IMR-90 (cell line): Measurements from ENCODE around the gene ADH1C. TPM values are rescaled to one million over a fixed set of nuclear protein-coding genes. Genes with fewer than 3 reads are reported as not detected.

Experiments used
- ATAC-seq: fragments of 200-7000 bp; cut with Tn5 transposase; 2 replicates; pipeline ENCODE4 v1.9.1; 2020; ENCODE audit warnings: low read depth, mild to moderate bottlenecking, moderate library complexity
- BruUV-seq: library from RNA; stranded (reverse); fragments of 400-500 nt; replicated peaks from 2 replicates; lab custom pipeline; 2021; lab: Mats Ljungman, UMichigan
- CTCF ChIA-PET: fragments of 300-600 bp; formaldehyde crosslinking; extraction: SDS; loops from one replicate; lab custom pipeline; 2021; ENCODE audit warnings: antibody characterized with exemption; lab: Yijun Ruan, JAX
- POLR2A ChIA-PET: fragments of 300-600 bp; sonication (Branson Sonifier 250); formaldehyde crosslinking; loops from one replicate; lab custom pipeline; 2022; ENCODE audit warnings: antibody characterized with exemption; ENCODE audit not compliant: unreplicated experiment; lab: Charles Lee
- DNase-seq: peaks from one replicate; pipeline ENCODE4 v3.0.0; 2013
- H2AFZ ChIP-seq: replicated peaks from 2 replicates; pipeline ENCODE3; 2013; ENCODE audit warnings: low read length, mild to moderate bottlenecking; ENCODE audit not compliant: poor library complexity
- H2AK5ac ChIP-seq: 2 replicates; pipeline ENCODE4 v1.6.1; 2013; ENCODE audit warnings: low read depth, low read length, inconsistent platforms
- H2AK9ac ChIP-seq: replicated peaks from 2 replicates; pipeline ENCODE3; 2013; ENCODE audit warnings: mild to moderate bottlenecking, low read depth, low read length, moderate library complexity; ENCODE audit not compliant: poor library complexity
- H2BK120ac ChIP-seq: 2 replicates; pipeline ENCODE4 v1.6.1; 2013; ENCODE audit warnings: low read depth, low read length, inconsistent platforms
- H2BK15ac ChIP-seq: 3 replicates; pipeline ENCODE4 v1.6.1; 2013; ENCODE audit warnings: low read depth, low read length, inconsistent platforms
- H2BK20ac ChIP-seq: 2 replicates; pipeline ENCODE4 v1.6.1; 2013; ENCODE audit warnings: low read depth, mild to moderate bottlenecking, inconsistent platforms, low read length, moderate library complexity
- H2BK5ac ChIP-seq: 2 replicates; pipeline ENCODE4 v1.6.1; 2013; ENCODE audit warnings: mild to moderate bottlenecking, low read depth, low read length, inconsistent platforms; ENCODE audit not compliant: poor library complexity, severe bottlenecking
- H3K14ac ChIP-seq: replicated peaks from 2 replicates; pipeline ENCODE4 v1.6.1; 2013; ENCODE audit warnings: low read depth, low read length, inconsistent platforms
- H3K18ac ChIP-seq: 2 replicates; pipeline ENCODE4 v1.6.1; 2013; ENCODE audit warnings: low read depth, low read length, control low read depth
- H3K23ac ChIP-seq: 2 replicates; pipeline ENCODE4 v1.6.1; 2013; ENCODE audit warnings: low read depth, low read length, inconsistent platforms
- H3K27ac ChIP-seq: 2 replicates; pipeline ENCODE4 v1.5.1; 2013; ENCODE audit warnings: mild to moderate bottlenecking, control low read depth, low read length; ENCODE audit not compliant: insufficient read depth
- H3K27me3 ChIP-seq: 2 replicates; pipeline ENCODE4 v1.6.1; 2013; ENCODE audit warnings: low read length; ENCODE audit not compliant: control insufficient read depth, insufficient read depth
- H3K36me3 ChIP-seq: 2 replicates; pipeline ENCODE4 v1.6.1; 2013; ENCODE audit warnings: low read length, mixed read lengths; ENCODE audit not compliant: control insufficient read depth, insufficient read depth
- H3K4ac ChIP-seq: 2 replicates; pipeline ENCODE4 v1.6.1; 2013; ENCODE audit warnings: low read depth, low read length, inconsistent platforms
- H3K4me1 ChIP-seq: 2 replicates; pipeline ENCODE4 v1.6.1; 2013; ENCODE audit warnings: low read length, mixed read lengths; ENCODE audit not compliant: control insufficient read depth, insufficient read depth
- H3K4me2 ChIP-seq: 2 replicates; pipeline ENCODE4 v1.6.1; 2013; ENCODE audit warnings: low read depth, mild to moderate bottlenecking, control low read depth, low read length, moderate library complexity
- H3K4me3 ChIP-seq: 2 replicates; pipeline ENCODE4 v1.5.1; 2013; ENCODE audit warnings: low read depth, mild to moderate bottlenecking, control low read depth, low read length, moderate library complexity; ENCODE audit not compliant: insufficient read depth
- H3K56ac ChIP-seq: 2 replicates; pipeline ENCODE4 v1.6.1; 2013; ENCODE audit warnings: low read length, inconsistent platforms; ENCODE audit not compliant: insufficient read depth; ENCODE audit errors: extremely low read depth
- H3K79me1 ChIP-seq, 2 experiments: 2 replicates each; pipeline ENCODE4 v1.6.1; 2013; ENCODE audit warnings: low read length in 2 of 2, inconsistent platforms in 1 of 2, low read depth in 1 of 2
- H3K9ac ChIP-seq: 2 replicates; pipeline ENCODE4 v1.6.1; 2013; ENCODE audit warnings: low read depth, low read length, control low read depth
- H3K9me1 ChIP-seq: 2 replicates; pipeline ENCODE4 v1.6.1; 2013; ENCODE audit warnings: low read length, inconsistent platforms; ENCODE audit not compliant: insufficient read depth
- H3K9me3 ChIP-seq: 2 replicates; pipeline ENCODE4 v1.6.1; 2013; ENCODE audit warnings: low read length; ENCODE audit not compliant: control insufficient read depth, insufficient read depth
- H4K20me1 ChIP-seq: 2 replicates; pipeline ENCODE4 v1.6.1; 2013; ENCODE audit warnings: low read length, inconsistent platforms; ENCODE audit not compliant: insufficient read depth
- H4K5ac ChIP-seq: 2 replicates; pipeline ENCODE4 v1.6.1; 2013; ENCODE audit warnings: mild to moderate bottlenecking, low read depth, low read length, control low read depth
- H4K8ac ChIP-seq, 2 experiments: 2 replicates each; pipeline ENCODE4 v1.6.1; 2013; ENCODE audit warnings: low read depth in 2 of 2, low read length in 2 of 2, control low read depth in 1 of 2, inconsistent platforms in 1 of 2
- H4K91ac ChIP-seq: 2 replicates; pipeline ENCODE4 v1.6.1; 2013; ENCODE audit warnings: low read depth, low read length, inconsistent platforms; ENCODE audit not compliant: insufficient read depth
- BHLHE40 ChIP-seq: fragments of 150-350 bp; IDR thresholded peaks from 2 replicates; pipeline ENCODE4 v1.6.1; 2016; ENCODE audit warnings: mild to moderate bottlenecking, low read depth, low read length
- CEBPB ChIP-seq: IDR thresholded peaks from 2 replicates; pipeline ENCODE4 v1.6.1; 2012; ENCODE audit warnings: low read depth, low read length, improper control_type of control experiment
- CHD1 ChIP-seq: IDR thresholded peaks from 2 replicates; pipeline ENCODE4 v1.6.1; 2012; ENCODE audit warnings: low read depth, low read length, improper control_type of control experiment
- FOS ChIP-seq: fragments of 150-350 bp; IDR thresholded peaks from 2 replicates; pipeline ENCODE4 v1.6.1; 2016; ENCODE audit warnings: low read depth, low read length
- MAFK ChIP-seq: IDR thresholded peaks from 2 replicates; pipeline ENCODE4 v1.6.1; 2012; ENCODE audit warnings: low read depth, low read length, improper control_type of control experiment
- MAZ ChIP-seq: IDR thresholded peaks from 2 replicates; pipeline ENCODE4 v1.6.1; 2012; ENCODE audit warnings: low read depth, mild to moderate bottlenecking, low read length, improper control_type of control experiment, moderate library complexity, borderline replicate concordance
- MXI1 ChIP-seq: IDR thresholded peaks from 2 replicates; pipeline ENCODE4 v1.6.1; 2012; ENCODE audit warnings: low read depth, mild to moderate bottlenecking, low read length, moderate library complexity, borderline replicate concordance
- NFE2L2 ChIP-seq: fragments of 150-350 bp; IDR thresholded peaks from 2 replicates; pipeline ENCODE4 v1.6.1; 2016; ENCODE audit warnings: low read depth, mild to moderate bottlenecking, low read length
- RCOR1 ChIP-seq: IDR thresholded peaks from 2 replicates; pipeline ENCODE4 v1.6.1; 2012; ENCODE audit warnings: mild to moderate bottlenecking, low read length, improper control_type of control experiment; ENCODE audit not compliant: insufficient replicate concordance
- RFX5 ChIP-seq: IDR thresholded peaks from 2 replicates; pipeline ENCODE4 v1.8.0; 2012; ENCODE audit warnings: low read depth, mild to moderate bottlenecking, low read length, moderate library complexity
- SMC3 ChIP-seq: fragments of 150-350 bp; IDR thresholded peaks from 2 replicates; pipeline ENCODE4 v1.6.1; 2016; ENCODE audit warnings: low read depth, mild to moderate bottlenecking, antibody characterized with exemption, low read length, moderate library complexity
- WGBS, 2 experiments: methylation state at CpG; one replicate each; pipeline versions ENCODE4 v1.1.5 to v1.1.7; 2013; ENCODE audit warnings: missing lambda C conversion rate in 2 of 2; ENCODE audit not compliant: insufficient read length in 1 of 2; ENCODE audit errors: extremely low coverage in 2 of 2; 5-methylcytosine and 5-hydroxymethylcytosine counted together
- dilution Hi-C: fragments of 300-500 bp; cut with HindIII; formaldehyde crosslinking; loops from one replicate; pipeline ENCODE4 v1.14.3; 2018; ENCODE audit warnings: low sequenced_read_pairs; ENCODE audit not compliant: unreplicated experiment
- in situ Hi-C: fragments of 300-500 bp; cut with MboI; formaldehyde crosslinking; loops from 3 replicates; pipeline ENCODE4 v1.14.3; 2019; ENCODE audit warnings: low sequenced_read_pairs, inconsistent platforms, mixed read lengths
- intact Hi-C: fragments of 100-400 bp; cut with micrococcal nuclease; formaldehyde crosslinking; loops from 2 replicates; pipeline ENCODE4 v1.10.0; 2022
- polyA plus RNA-seq, 3 experiments: library from polyadenylated mRNA; depleted of rRNA; stranded (reverse); fragments of >200 nt; gene quantifications; 2 replicates each; pipeline ENCODE4 v1.2.3, GENCODE V29; 2012; ENCODE audit warnings: low replicate concordance in 1 of 3
- total RNA-seq: library from RNA; depleted of rRNA; stranded (reverse); fragments of >200 nt; gene quantifications from 2 replicates; pipeline ENCODE4 v1.2.3, GENCODE V29; 2012
- TF ChIP-seq, protein P1 (sequence below): fragments of 150-350 bp; IDR thresholded peaks from 2 replicates; pipeline ENCODE4 v1.6.1; 2017; ENCODE audit warnings: mild to moderate bottlenecking, antibody characterized with exemption, low read length, low read depth
- TF ChIP-seq, protein P2 (sequence below): fragments of 150-350 bp; IDR thresholded peaks from 2 replicates; pipeline ENCODE4 v1.6.1; 2016; ENCODE audit warnings: low read depth, mild to moderate bottlenecking, low read length, moderate library complexity, borderline replicate concordance
- TF ChIP-seq, protein P3 (sequence below): conservative IDR thresholded peaks from 2 replicates; pipeline ENCODE4 v1.5.1; 2012; ENCODE audit warnings: mild to moderate bottlenecking, low read depth, low read length, improper control_type of control experiment

ADH1C gene
- total and polyA plus RNA-seq, 2 of the 4 experiments (the other 2 are of a cell fraction) = 0.26 TPM; not detected in 1

DNA sequence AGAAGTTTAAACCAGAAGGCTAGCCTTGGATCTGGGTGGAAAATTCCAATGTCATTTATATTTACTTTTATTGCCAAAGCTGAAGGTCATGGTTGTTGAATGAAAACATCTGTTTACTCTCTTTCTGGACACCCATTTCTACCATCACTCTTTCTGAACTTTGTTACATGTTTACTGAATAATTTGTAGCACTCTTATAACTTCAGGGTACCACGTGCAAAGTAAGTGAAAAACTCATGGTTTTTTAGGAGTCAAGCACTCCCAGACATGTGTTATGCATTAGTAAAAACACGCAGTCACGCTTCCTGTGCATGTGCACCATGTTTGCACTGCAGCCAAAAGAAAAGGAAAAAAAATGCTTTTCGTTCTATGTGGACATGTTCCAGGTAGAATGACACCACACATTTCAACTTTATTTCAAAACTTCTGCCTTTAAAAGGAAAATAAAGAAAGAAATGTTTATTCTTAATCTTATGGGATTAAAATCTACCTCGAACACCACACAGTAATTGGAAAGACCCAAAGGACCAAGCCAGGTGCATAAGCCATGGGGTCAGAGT is 31.4 kb upstream of the ADH1C start:
- Histone ChIP-seq H3K4me1 (peaks cover 13% of the 10 kb centered on the region), H2BK5ac (peak overlapping the region; percentile 98), H2AK9ac (no peak overlapping the region), H2BK20ac (peak overlapping the region; percentile 78; the same call in 1 of the 2 replicates), H3K18ac (peak overlapping the region; percentile 98), H2BK120ac (peak overlapping the region; percentile 99), H3K9me1 (peaks cover 9% of the 10 kb centered on the region), H3K14ac (peak overlapping the region; percentile 70; the same call in 1 of the 2 replicates), H3K79me1 (no peaks in the 10 kb centered on the region), H2BK15ac (peak overlapping the region; percentile 71; the same call in 2 of the 3 replicates), H3K27ac (peak overlapping the region; percentile 95; the same call in 1 of the 2 replicates), H3K36me3 (no peaks in the 10 kb centered on the region), H4K91ac (peak overlapping the region; percentile 82), H2AFZ (no peak overlapping the region), H3K23ac (peak overlapping the region; percentile 91; the same call in 1 of the 2 replicates), H3K56ac (peak overlapping the region; percentile 85; the same call in 1 of the 2 replicates), H3K4me2 (no peak overlapping the region), H2AK5ac (0 out of 2 replicates have a peak overlapping the region, but pooled peaks have one; percentile 54), H3K9ac (no peak overlapping the region), H4K8ac (peak overlapping the region; percentile 57 to 94), H3K4me3 (no peak overlapping the region), H4K5ac (peak overlapping the region; percentile 89), H4K20me1 (no peaks in the 10 kb centered on the region), H3K4ac (peak overlapping the region; percentile 99; the same call in 1 of the 2 replicates), H3K9me3 (peaks cover 2% of the 10 kb centered on the region; the same call in 1 of the 2 replicates), H3K27me3 (no peaks in the 10 kb centered on the region)
- WGBS, 2 experiments = no CpG with 5 or more reads among the region's 5 CpGs
- dilution Hi-C loops = no loop called here
- intact Hi-C loops = loop anchor here (2.0 to 5.0 kb wide), 2 partner anchors 21 to 57 kb away; no protein-coding TSS in a partner anchor
- in situ Hi-C loops = no loop called here
- CTCF ChIA-PET = interaction anchor here (0.8 kb wide), 1 partner anchor 733 kb away, joined by 3 read pairs; no protein-coding TSS in a partner anchor
- no TSS peak for BruUV-seq
- DNase-seq = peak; percentile 97
- TF ChIP-seq, protein P1, sequence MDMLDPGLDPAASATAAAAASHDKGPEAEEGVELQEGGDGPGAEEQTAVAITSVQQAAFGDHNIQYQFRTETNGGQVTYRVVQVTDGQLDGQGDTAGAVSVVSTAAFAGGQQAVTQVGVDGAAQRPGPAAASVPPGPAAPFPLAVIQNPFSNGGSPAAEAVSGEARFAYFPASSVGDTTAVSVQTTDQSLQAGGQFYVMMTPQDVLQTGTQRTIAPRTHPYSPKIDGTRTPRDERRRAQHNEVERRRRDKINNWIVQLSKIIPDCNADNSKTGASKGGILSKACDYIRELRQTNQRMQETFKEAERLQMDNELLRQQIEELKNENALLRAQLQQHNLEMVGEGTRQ = no peak
- no peak for TF ChIP-seq RFX5
- TF ChIP-seq, protein P2, sequence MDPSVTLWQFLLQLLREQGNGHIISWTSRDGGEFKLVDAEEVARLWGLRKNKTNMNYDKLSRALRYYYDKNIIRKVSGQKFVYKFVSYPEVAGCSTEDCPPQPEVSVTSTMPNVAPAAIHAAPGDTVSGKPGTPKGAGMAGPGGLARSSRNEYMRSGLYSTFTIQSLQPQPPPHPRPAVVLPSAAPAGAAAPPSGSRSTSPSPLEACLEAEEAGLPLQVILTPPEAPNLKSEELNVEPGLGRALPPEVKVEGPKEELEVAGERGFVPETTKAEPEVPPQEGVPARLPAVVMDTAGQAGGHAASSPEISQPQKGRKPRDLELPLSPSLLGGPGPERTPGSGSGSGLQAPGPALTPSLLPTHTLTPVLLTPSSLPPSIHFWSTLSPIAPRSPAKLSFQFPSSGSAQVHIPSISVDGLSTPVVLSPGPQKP = no peak
- TF ChIP-seq, protein P3, sequence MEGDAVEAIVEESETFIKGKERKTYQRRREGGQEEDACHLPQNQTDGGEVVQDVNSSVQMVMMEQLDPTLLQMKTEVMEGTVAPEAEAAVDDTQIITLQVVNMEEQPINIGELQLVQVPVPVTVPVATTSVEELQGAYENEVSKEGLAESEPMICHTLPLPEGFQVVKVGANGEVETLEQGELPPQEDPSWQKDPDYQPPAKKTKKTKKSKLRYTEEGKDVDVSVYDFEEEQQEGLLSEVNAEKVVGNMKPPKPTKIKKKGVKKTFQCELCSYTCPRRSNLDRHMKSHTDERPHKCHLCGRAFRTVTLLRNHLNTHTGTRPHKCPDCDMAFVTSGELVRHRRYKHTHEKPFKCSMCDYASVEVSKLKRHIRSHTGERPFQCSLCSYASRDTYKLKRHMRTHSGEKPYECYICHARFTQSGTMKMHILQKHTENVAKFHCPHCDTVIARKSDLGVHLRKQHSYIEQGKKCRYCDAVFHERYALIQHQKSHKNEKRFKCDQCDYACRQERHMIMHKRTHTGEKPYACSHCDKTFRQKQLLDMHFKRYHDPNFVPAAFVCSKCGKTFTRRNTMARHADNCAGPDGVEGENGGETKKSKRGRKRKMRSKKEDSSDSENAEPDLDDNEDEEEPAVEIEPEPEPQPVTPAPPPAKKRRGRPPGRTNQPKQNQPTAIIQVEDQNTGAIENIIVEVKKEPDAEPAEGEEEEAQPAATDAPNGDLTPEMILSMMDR = no peak
- TF ChIP-seq BHLHE40 = peak; percentile 91
- TF ChIP-seq MXI1 = peak; percentile 70
- peak; percentile 96 for TF ChIP-seq NFE2L2
- TF ChIP-seq SMC3 = no peak
- peak; percentile 44 for TF ChIP-seq MAFK
- 0 out of 2 replicates have a peak, but pooled peaks have one; percentile 9 for TF ChIP-seq CEBPB
- no peak for TF ChIP-seq RCOR1
- TF ChIP-seq MAZ = no peak
- TF ChIP-seq CHD1 = no peak
- peak; percentile 6; the same call in 1 of the 2 replicates for TF ChIP-seq FOS
- peak; percentile 60 for ATAC-seq
- POLR2A ChIA-PET = no interaction called here
